Neural cell (in vitro differentiated cells): ENCODE data around the gene EPB41L2. TPM values are rescaled to one million over a fixed set of nuclear protein-coding genes. Genes with fewer than 3 reads are reported as not detected.

Experiments
- H2AFZ ChIP-seq: fragments of 200-600, 300-800 bp; sonication (generic), shearing (Covaris generic); 2 replicates; pipeline ENCODE4 v1.6.0; 2014; ENCODE audit warnings: low read depth, mild to moderate bottlenecking, antibody characterized with exemption, low read length, moderate library complexity
- H3F3A ChIP-seq: fragments of 200-600 bp; shearing (Covaris generic); 2 replicates; pipeline ENCODE4 v1.6.1; 2016; ENCODE audit warnings: mild to moderate bottlenecking, moderate library complexity, mixed read lengths, antibody characterized with exemption, low read length; ENCODE audit not compliant: insufficient read depth, poor library complexity, severe bottlenecking
- H3K27ac ChIP-seq: fragments of 200-600, 300-800 bp; sonication (generic), shearing (Covaris generic); 2 replicates; pipeline ENCODE4 v1.5.1; 2014; ENCODE audit warnings: mild to moderate bottlenecking, low read length, moderate library complexity
- H3K27me3 ChIP-seq: fragments of 300-800, 200-600 bp; sonication (generic), shearing (Covaris generic); 2 replicates; pipeline ENCODE4 v1.6.0; 2014; ENCODE audit warnings: mild to moderate bottlenecking, low read depth, low read length, moderate library complexity; ENCODE audit not compliant: insufficient read depth
- H3K36me3 ChIP-seq: fragments of 300-800, 200-600 bp; sonication (generic), shearing (Covaris generic); 2 replicates; pipeline ENCODE4 v1.5.1; 2014; ENCODE audit warnings: mild to moderate bottlenecking, antibody characterized with exemption, low read length, moderate library complexity; ENCODE audit not compliant: insufficient read depth
- H3K4me2 ChIP-seq: fragments of 300-800, 200-600 bp; sonication (generic), shearing (Covaris generic); 2 replicates; pipeline ENCODE4 v1.6.0; 2014; ENCODE audit warnings: mild to moderate bottlenecking, low read length
- H3K4me3 ChIP-seq: fragments of 300-800, 200-600 bp; sonication (generic), shearing (Covaris generic); 2 replicates; pipeline ENCODE4 v1.5.1; 2014; ENCODE audit warnings: mild to moderate bottlenecking, low read length, moderate library complexity
- H3K79me2 ChIP-seq: fragments of 200-600 bp; shearing (Covaris generic); replicated peaks from 2 replicates; pipeline ENCODE4 v1.6.0; 2014; ENCODE audit warnings: mild to moderate bottlenecking, low read length, moderate library complexity; ENCODE audit not compliant: insufficient read depth
- H3K9ac ChIP-seq: fragments of 300-800, 200-600 bp; sonication (generic), shearing (Covaris generic); 2 replicates; pipeline ENCODE4 v1.6.1; 2016; ENCODE audit warnings: mild to moderate bottlenecking, low read length, mixed read lengths
- H3K9me2 ChIP-seq: fragments of 200-600 bp; shearing (Covaris generic); 2 replicates; pipeline ENCODE4 v1.6.1; 2016; ENCODE audit warnings: mild to moderate bottlenecking, low read length, mixed read lengths; ENCODE audit not compliant: insufficient read depth
- H3K9me3 ChIP-seq: fragments of 200-600, 300-800 bp; sonication (generic), shearing (Covaris generic); 2 replicates; pipeline ENCODE4 v1.6.1; 2016; ENCODE audit warnings: mild to moderate bottlenecking, mixed run types, low read length, moderate library complexity, mixed read lengths
- H4K20me1 ChIP-seq: fragments of 200-600 bp; shearing (Covaris generic); 2 replicates; pipeline ENCODE4 v1.6.1; 2016; ENCODE audit warnings: mild to moderate bottlenecking, mixed run types; ENCODE audit not compliant: insufficient read depth
- CTCF ChIP-seq: fragments of 450-650 bp; IDR thresholded peaks from 2 replicates; pipeline ENCODE4 v1.5.1; 2014; ENCODE audit warnings: antibody characterized with exemption, mild to moderate bottlenecking, moderate library complexity; ENCODE audit not compliant: poor library complexity, severe bottlenecking
- EP300 ChIP-seq: fragments of 450-650 bp; conservative IDR thresholded peaks from 2 replicates; pipeline ENCODE4 v1.6.1; 2014; ENCODE audit warnings: antibody characterized with exemption, mild to moderate bottlenecking, moderate library complexity; ENCODE audit not compliant: poor library complexity, severe bottlenecking
- EZH2 ChIP-seq: fragments of 200-600, 300-800 bp; shearing (Covaris generic), sonication (generic); IDR thresholded peaks from 2 replicates; pipeline ENCODE4 v1.6.1; 2014; ENCODE audit warnings: antibody characterized with exemption, low read length, borderline replicate concordance, mild to moderate bottlenecking; ENCODE audit not compliant: insufficient read depth, poor library complexity, severe bottlenecking
- MXI1 ChIP-seq: fragments of 450-650 bp; conservative IDR thresholded peaks from 2 replicates; pipeline ENCODE4 v1.6.1; 2014; ENCODE audit warnings: antibody characterized with exemption, mild to moderate bottlenecking; ENCODE audit not compliant: poor library complexity, severe bottlenecking
- POLR2AphosphoS5 ChIP-seq: IDR thresholded peaks from 2 replicates; pipeline ENCODE4 v1.6.1; 2012
- RAD21 ChIP-seq: fragments of 450-650 bp; conservative IDR thresholded peaks from 2 replicates; pipeline ENCODE4 v1.6.1; 2014; ENCODE audit warnings: antibody characterized with exemption, mild to moderate bottlenecking, moderate library complexity
- REST ChIP-seq: IDR thresholded peaks from 2 replicates; pipeline ENCODE4 v1.6.1; 2012; ENCODE audit warnings: borderline replicate concordance
- SMC3 ChIP-seq: fragments of 450-650 bp; conservative IDR thresholded peaks from 2 replicates; pipeline ENCODE4 v1.6.1; 2014; ENCODE audit warnings: antibody characterized with exemption, mild to moderate bottlenecking, moderate library complexity; ENCODE audit not compliant: poor library complexity
- TAF1 ChIP-seq: IDR thresholded peaks from 2 replicates; pipeline ENCODE4 v1.6.1; 2012; ENCODE audit warnings: low read depth
- polyA plus RNA-seq: library from polyadenylated mRNA; depleted of rRNA; stranded (reverse); fragments of >200 nt; gene quantifications from 2 replicates; pipeline ENCODE4 v1.2.3, GENCODE V29; 2014

EPB41L2 gene
- polyA plus RNA-seq, 1 donor from 2014 or later: 13.5 TPM

GRCh38 chr6:130903602-130904001 is 159.4 kb downstream of the EPB41L2 start:
- Histone ChIP-seq H3K9me2 (no peaks in the 10 kb centered on the region), H3K79me2 (no peaks in the 10 kb centered on the region), H3K27me3 (no peaks in the 10 kb centered on the region), H3F3A (no peaks in the 10 kb centered on the region), H3K27ac (no peak overlapping the region), H3K9me3 (no peaks in the 10 kb centered on the region), H2AFZ (no peak overlapping the region), H3K4me3 (no peak overlapping the region), H3K9ac (no peak overlapping the region), H4K20me1 (no peaks in the 10 kb centered on the region), H3K36me3 (no peaks in the 10 kb centered on the region), H3K4me2 (no peak overlapping the region)
- TF ChIP-seq SMC3 (no peak), CTCF (no peak), REST (no peak), POLR2AphosphoS5 (no peak), TAF1 (no peak), EZH2 (no peak), MXI1 (no peak), EP300 (no peak), RAD21 (no peak)

GRCh38 chr6:130903007-130903406 is 160.0 kb downstream of the EPB41L2 start:
- Histone ChIP-seq H3K4me2 (no peak overlapping the region), H4K20me1 (no peaks in the 10 kb centered on the region)

More at GRCh38 chr6:130903007-130903406, 160.0 kb downstream of the EPB41L2 start:
- no peaks in the 10 kb centered on the region for H3K9me3 ChIP-seq
- no peaks in the 10 kb centered on the region for H3K9me2 ChIP-seq
- no peak for TF ChIP-seq SMC3
- TF ChIP-seq RAD21: no peak
- TF ChIP-seq EZH2: no peak
- no peak for TF ChIP-seq TAF1
- no peak for TF ChIP-seq MXI1
- TF ChIP-seq EP300: no peak
- TF ChIP-seq REST: no peak
- TF ChIP-seq CTCF: no peak
- no peak for TF ChIP-seq POLR2AphosphoS5
- H3K9ac ChIP-seq: no peak overlapping the region
- H3F3A ChIP-seq: no peaks in the 10 kb centered on the region
- H3K27ac ChIP-seq: no peak overlapping the region
- H3K79me2 ChIP-seq: no peaks in the 10 kb centered on the region
- H3K4me3 ChIP-seq: no peak overlapping the region
- no peaks in the 10 kb centered on the region for H3K27me3 ChIP-seq
- no peaks in the 10 kb centered on the region for H3K36me3 ChIP-seq
- no peak overlapping the region for H2AFZ ChIP-seq
